Astrocyte (in vitro differentiated cells and primary cell): Measurements from ENCODE around the gene SUN5. TPM values are rescaled to one million over a fixed set of nuclear protein-coding genes. Genes with fewer than 3 reads are reported as not detected.

Experiments used
- DNase-seq: peaks from one replicate; pipeline ENCODE4 v3.0.0-alpha.2; 2010; ENCODE audit warnings: low read depth
- FAIRE-seq: peaks from 2 replicates; lab custom pipeline; 2011; peaks lifted over from hg19 to GRCh38; lab: Jason Lieb, UNC
- H2AFZ ChIP-seq: 2 replicates; pipeline ENCODE4 v1.6.0; 2012; ENCODE audit warnings: low read depth, low read length, inconsistent platforms
- H3K27ac ChIP-seq: 2 replicates; pipeline ENCODE4 v1.5.1; 2011; ENCODE audit warnings: low read depth, low read length, inconsistent platforms
- H3K27me3 ChIP-seq: 2 replicates; pipeline ENCODE4 v1.6.0; 2011; ENCODE audit warnings: low read length, inconsistent platforms; ENCODE audit not compliant: insufficient read depth
- H3K36me3 ChIP-seq: 2 replicates; pipeline ENCODE4 v1.5.1; 2011; ENCODE audit warnings: low read length, inconsistent platforms; ENCODE audit not compliant: insufficient read depth
- H3K4me1 ChIP-seq: 2 replicates; pipeline ENCODE4 v1.5.1; 2011; ENCODE audit warnings: low read length, inconsistent platforms; ENCODE audit not compliant: insufficient read depth
- H3K4me2 ChIP-seq: 2 replicates; pipeline ENCODE4 v1.6.0; 2012; ENCODE audit warnings: low read length, inconsistent platforms
- H3K4me3 ChIP-seq: 2 replicates; pipeline ENCODE4 v1.5.1; 2011; ENCODE audit warnings: low read depth, mild to moderate bottlenecking, low read length, inconsistent platforms; ENCODE audit not compliant: insufficient read depth
- H3K79me2 ChIP-seq: 2 replicates; pipeline ENCODE4 v1.6.0; 2012; ENCODE audit warnings: mild to moderate bottlenecking, low read length, inconsistent platforms; ENCODE audit not compliant: insufficient read depth
- H3K9ac ChIP-seq: 2 replicates; pipeline ENCODE4 v1.6.0; 2012; ENCODE audit warnings: mild to moderate bottlenecking, low read length, inconsistent platforms
- H3K9me3 ChIP-seq: 2 replicates; pipeline ENCODE4 v1.5.1; 2012; ENCODE audit warnings: low read depth, mild to moderate bottlenecking, low read length, inconsistent platforms; ENCODE audit not compliant: insufficient read depth
- H4K20me1 ChIP-seq: 2 replicates; pipeline ENCODE4 v1.6.0; 2012; ENCODE audit warnings: low read length, inconsistent platforms; ENCODE audit not compliant: insufficient read depth
- H3K27ac Mint-ChIP-seq: one replicate; pipeline ENCODE4 v1.8.0; 2021; ENCODE audit warnings: mild to moderate bottlenecking, mixed read lengths; ENCODE audit not compliant: unreplicated experiment
- H3K27me3 Mint-ChIP-seq: one replicate; pipeline ENCODE4 v1.8.0; 2021; ENCODE audit warnings: low read depth, mixed read lengths; ENCODE audit not compliant: unreplicated experiment
- H3K36me3 Mint-ChIP-seq: one replicate; pipeline ENCODE4 v1.8.0; 2021; ENCODE audit warnings: low read depth, mixed read lengths; ENCODE audit not compliant: unreplicated experiment
- H3K4me1 Mint-ChIP-seq: one replicate; pipeline ENCODE4 v1.8.0; 2021; ENCODE audit warnings: low read depth, mixed read lengths; ENCODE audit not compliant: unreplicated experiment
- H3K4me3 Mint-ChIP-seq: one replicate; pipeline ENCODE4 v1.8.0; 2021; ENCODE audit warnings: mild to moderate bottlenecking, moderate library complexity, mixed read lengths; ENCODE audit not compliant: unreplicated experiment
- H3K9me3 Mint-ChIP-seq: one replicate; pipeline ENCODE4 v1.8.0; 2021; ENCODE audit warnings: mild to moderate bottlenecking, mixed read lengths; ENCODE audit not compliant: unreplicated experiment
- EZH2 ChIP-seq: IDR thresholded peaks from 2 replicates; pipeline ENCODE4 v1.6.1; 2012; ENCODE audit warnings: mild to moderate bottlenecking, low read length, inconsistent platforms; ENCODE audit not compliant: insufficient read depth
- total RNA-seq: library from RNA; stranded (reverse); gene quantifications from 2 replicates; pipeline ENCODE4 v1.2.1, GENCODE V29; 2021
- TF ChIP-seq, protein P1 (sequence below): IDR thresholded peaks from 2 replicates; pipeline ENCODE4 v1.5.1; 2011; ENCODE audit warnings: low read depth, mild to moderate bottlenecking, inconsistent platforms, low read length, moderate library complexity; ENCODE audit not compliant: insufficient read depth

The SUN5 gene
- total RNA-seq, 1 donor from 2014 or later = not detected

DNA sequence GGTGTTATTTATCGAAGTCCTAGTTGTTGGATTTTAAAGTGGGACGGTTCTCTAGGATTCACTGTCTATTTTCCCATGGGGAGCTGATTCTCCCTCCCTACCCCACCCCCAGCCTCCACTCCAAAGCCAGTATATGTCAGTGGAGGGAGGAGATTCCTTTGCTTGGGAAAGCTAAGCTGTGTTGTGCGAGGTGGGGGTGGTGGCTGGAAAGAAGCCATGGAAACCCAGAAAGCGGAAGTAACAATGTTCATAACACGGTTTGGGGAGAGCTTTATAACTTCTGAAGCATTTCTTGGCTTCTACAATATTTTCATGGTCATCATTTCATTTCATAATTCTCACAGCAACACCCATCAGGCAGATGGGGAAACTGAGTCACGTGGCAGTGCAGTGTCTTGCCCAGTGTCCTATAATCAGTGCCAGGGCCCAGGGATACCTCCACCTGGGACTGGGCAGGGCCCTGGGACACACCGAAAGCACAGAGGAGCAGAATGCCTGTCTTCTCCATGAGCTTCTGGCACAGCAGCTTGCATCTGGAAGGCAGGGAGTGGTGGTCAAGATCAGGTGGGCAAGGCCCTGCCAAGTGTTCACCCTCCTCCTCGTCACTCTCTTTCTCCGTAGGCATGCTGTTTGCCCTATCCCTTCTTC lies 4.5 kb downstream of the SUN5 start:
- H3K4me2 ChIP-seq = no peak overlapping the region
- H3K9me3 ChIP-seq = no peaks in the 10 kb centered on the region
- H3K27me3 ChIP-seq = no peaks in the 10 kb centered on the region
- H3K36me3 ChIP-seq = no peaks in the 10 kb centered on the region
- no peak overlapping the region for H2AFZ ChIP-seq
- Mint-ChIP-seq H3K4me3 (no peak overlapping the region), H3K36me3 (no peaks in the 10 kb centered on the region), H3K4me1 (no peaks in the 10 kb centered on the region), H3K27me3 (peaks cover 10% of the 10 kb centered on the region), H3K9me3 (peaks cover 9% of the 10 kb centered on the region), H3K27ac (no peak overlapping the region)
- TF ChIP-seq, protein P1, sequence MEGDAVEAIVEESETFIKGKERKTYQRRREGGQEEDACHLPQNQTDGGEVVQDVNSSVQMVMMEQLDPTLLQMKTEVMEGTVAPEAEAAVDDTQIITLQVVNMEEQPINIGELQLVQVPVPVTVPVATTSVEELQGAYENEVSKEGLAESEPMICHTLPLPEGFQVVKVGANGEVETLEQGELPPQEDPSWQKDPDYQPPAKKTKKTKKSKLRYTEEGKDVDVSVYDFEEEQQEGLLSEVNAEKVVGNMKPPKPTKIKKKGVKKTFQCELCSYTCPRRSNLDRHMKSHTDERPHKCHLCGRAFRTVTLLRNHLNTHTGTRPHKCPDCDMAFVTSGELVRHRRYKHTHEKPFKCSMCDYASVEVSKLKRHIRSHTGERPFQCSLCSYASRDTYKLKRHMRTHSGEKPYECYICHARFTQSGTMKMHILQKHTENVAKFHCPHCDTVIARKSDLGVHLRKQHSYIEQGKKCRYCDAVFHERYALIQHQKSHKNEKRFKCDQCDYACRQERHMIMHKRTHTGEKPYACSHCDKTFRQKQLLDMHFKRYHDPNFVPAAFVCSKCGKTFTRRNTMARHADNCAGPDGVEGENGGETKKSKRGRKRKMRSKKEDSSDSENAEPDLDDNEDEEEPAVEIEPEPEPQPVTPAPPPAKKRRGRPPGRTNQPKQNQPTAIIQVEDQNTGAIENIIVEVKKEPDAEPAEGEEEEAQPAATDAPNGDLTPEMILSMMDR = no peak
- no peak for TF ChIP-seq EZH2
- H3K4me1 ChIP-seq = no peaks in the 10 kb centered on the region
- no peak overlapping the region for H3K9ac ChIP-seq
- H3K4me3 ChIP-seq = no peak overlapping the region
- H4K20me1 ChIP-seq = no peaks in the 10 kb centered on the region
- no peaks in the 10 kb centered on the region for H3K79me2 ChIP-seq
- no peak overlapping the region for H3K27ac ChIP-seq
- FAIRE-seq = no peak
- no peak for DNase-seq

DNA sequence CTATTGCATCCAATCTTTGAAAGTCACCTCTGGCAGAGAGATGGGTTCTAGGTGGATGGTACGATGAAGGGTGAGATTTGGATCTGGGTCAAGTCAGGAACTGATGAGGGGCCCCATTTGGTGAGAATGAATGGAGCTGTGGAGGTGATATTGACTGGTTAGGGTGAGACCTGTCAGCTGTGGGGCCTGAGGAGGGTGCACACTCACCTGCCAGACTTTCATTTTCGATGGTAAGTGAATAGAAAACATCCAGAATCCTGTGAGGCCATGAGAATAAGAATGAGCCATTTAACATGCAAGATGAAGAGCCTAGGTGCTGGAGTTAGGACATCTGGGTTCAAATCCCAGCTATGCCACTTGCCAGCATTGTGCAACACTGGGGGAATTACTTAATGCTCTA lies 6.8 kb downstream of the SUN5 start:
- Histone ChIP-seq H2AFZ (no peak overlapping the region), H3K36me3 (no peaks in the 10 kb centered on the region), H3K4me2 (no peak overlapping the region), H3K4me1 (no peaks in the 10 kb centered on the region), H3K27ac (no peak overlapping the region), H3K79me2 (no peaks in the 10 kb centered on the region), H3K27me3 (no peaks in the 10 kb centered on the region), H3K9me3 (no peaks in the 10 kb centered on the region), H4K20me1 (no peaks in the 10 kb centered on the region), H3K9ac (no peak overlapping the region), H3K4me3 (no peak overlapping the region)
- FAIRE-seq = no peak
- H3K9me3 Mint-ChIP-seq = peaks cover 11% of the 10 kb centered on the region
- DNase-seq = no peak
- peaks cover 6% of the 10 kb centered on the region for H3K27me3 Mint-ChIP-seq
- TF ChIP-seq, protein P1 = no peak
- TF ChIP-seq EZH2 = no peak
- H3K4me3 Mint-ChIP-seq = no peak overlapping the region
- H3K27ac Mint-ChIP-seq = no peak overlapping the region
- H3K4me1 Mint-ChIP-seq = no peaks in the 10 kb centered on the region
- no peaks in the 10 kb centered on the region for H3K36me3 Mint-ChIP-seq

DNA sequence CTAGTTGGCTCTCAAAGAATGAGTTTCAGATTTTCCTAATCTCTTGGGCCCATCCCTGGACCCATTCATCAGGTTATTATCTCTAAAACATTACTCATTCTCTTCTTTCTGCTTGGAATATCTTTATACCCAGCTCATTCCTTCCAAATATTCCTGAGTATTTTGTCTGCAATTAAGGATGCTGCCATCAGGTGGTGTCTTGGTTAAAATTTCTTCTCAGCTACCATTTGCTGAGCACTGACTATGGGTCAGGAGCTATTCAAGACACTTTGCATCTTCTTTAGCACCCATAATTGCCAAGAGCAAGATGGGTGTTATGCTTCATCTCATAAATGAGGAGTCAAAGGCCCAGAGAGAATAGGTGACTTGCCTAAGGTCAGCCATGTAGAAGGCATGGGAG lies 8.4 kb downstream of the SUN5 start:
- H3K4me1 Mint-ChIP-seq = no peaks in the 10 kb centered on the region
- no peaks in the 10 kb centered on the region for H3K4me1 ChIP-seq
- H3K27me3 ChIP-seq = no peaks in the 10 kb centered on the region
- no peak overlapping the region for H3K27ac Mint-ChIP-seq
- no peaks in the 10 kb centered on the region for H3K79me2 ChIP-seq
- no peak overlapping the region for H3K27ac ChIP-seq
- H3K9me3 Mint-ChIP-seq = peaks cover 11% of the 10 kb centered on the region
- no peaks in the 10 kb centered on the region for H3K36me3 Mint-ChIP-seq
- no peaks in the 10 kb centered on the region for H4K20me1 ChIP-seq
- no peak for FAIRE-seq
- no peak overlapping the region for H3K4me3 Mint-ChIP-seq
- no peak overlapping the region for H3K4me2 ChIP-seq
- H3K27me3 Mint-ChIP-seq = peaks cover 9% of the 10 kb centered on the region
- no peak for TF ChIP-seq EZH2
- TF ChIP-seq, protein P1 = no peak
- H3K9ac ChIP-seq = no peak overlapping the region
- no peak for DNase-seq
- H3K36me3 ChIP-seq = no peaks in the 10 kb centered on the region
- H3K9me3 ChIP-seq = no peaks in the 10 kb centered on the region
- H3K4me3 ChIP-seq = no peak overlapping the region
- H2AFZ ChIP-seq = no peak overlapping the region
